HepG2 (cell line): ENCODE data around the gene ZNF425. TPM values are rescaled to one million over a fixed set of nuclear protein-coding genes. Genes with fewer than 3 reads are reported as not detected.

Source experiments
- AKAP8 ChIP-seq: sonication (generic); formaldehyde crosslinking; IDR thresholded peaks from 2 replicates; pipeline ENCODE4 v1.5.1; 2020; ENCODE audit warnings: mild to moderate bottlenecking, missing genetic modification reagents
- EEA1 ChIP-seq: sonication (generic); formaldehyde crosslinking; IDR thresholded peaks from 2 replicates; pipeline ENCODE4 v1.5.1; 2020; ENCODE audit warnings: mild to moderate bottlenecking, missing genetic modification reagents, borderline replicate concordance
- FOSL1 ChIP-seq: sonication (generic); formaldehyde crosslinking; IDR thresholded peaks from 2 replicates; pipeline ENCODE4 v1.9.0; 2021; ENCODE audit warnings: missing genetic modification reagents, borderline replicate concordance
- HOXD1 ChIP-seq: sonication (generic); formaldehyde crosslinking; IDR thresholded peaks from 2 replicates; pipeline ENCODE4 v1.5.0; 2020; ENCODE audit warnings: missing genetic modification reagents
- KAT2B ChIP-seq: fragments of 150-350 bp; IDR thresholded peaks from 2 replicates; pipeline ENCODE4 v1.6.1; 2014; ENCODE audit warnings: low read depth, low read length, borderline replicate concordance
- KLF9 ChIP-seq: IDR thresholded peaks from 2 replicates; pipeline ENCODE4 v1.6.1; 2016; ENCODE audit warnings: low read depth
- PPARG ChIP-seq: conservative IDR thresholded peaks from 2 replicates; pipeline ENCODE4 v1.6.1; 2016; ENCODE audit warnings: missing biosample characterization, missing genetic modification reagents
- SNAPC2 ChIP-seq: sonication (generic); formaldehyde crosslinking; IDR thresholded peaks from 2 replicates; pipeline ENCODE4 v1.8.1; 2022; ENCODE audit warnings: mild to moderate bottlenecking, missing genetic modification reagents
- STAT5B ChIP-seq: sonication (generic); formaldehyde crosslinking; IDR thresholded peaks from 2 replicates; pipeline ENCODE4 v1.4.0; 2020; ENCODE audit warnings: missing genetic modification reagents
- ZNF124 ChIP-seq: sonication (generic); formaldehyde crosslinking; IDR thresholded peaks from 2 replicates; pipeline ENCODE4 v1.4.0; 2020; ENCODE audit warnings: missing genetic modification reagents
- ZNF143 ChIP-seq: sonication (generic); formaldehyde crosslinking; IDR thresholded peaks from 2 replicates; pipeline ENCODE4 v1.4.0; 2020; ENCODE audit warnings: missing genetic modification reagents
- ZNF589 ChIP-seq: sonication (generic); formaldehyde crosslinking; conservative IDR thresholded peaks from 2 replicates; pipeline ENCODE4 v1.8.0; 2022; ENCODE audit warnings: mild to moderate bottlenecking, moderate library complexity, missing genetic modification reagents
- ZNF678 ChIP-seq: sonication (generic); formaldehyde crosslinking; IDR thresholded peaks from 2 replicates; pipeline ENCODE4 v1.4.0; 2020; ENCODE audit warnings: mild to moderate bottlenecking, missing genetic modification reagents
- polyA plus RNA-seq, 8 experiments: library from polyadenylated mRNA; depleted of rRNA in 3 of 8; stranded (reverse) in 7 of 8; unstranded in 1 of 8; fragments of >200 nt; fragmentation: Illumina TruSeq in 4 of 8; extraction: Trizol in 4 of 8; gene quantifications; 2 replicates each; pipeline versions ENCODE4 v1.2.1 to v1.2.3, GENCODE V29; 2011 to 2016; ENCODE audit warnings: low read depth in 4 of 8, missing spikeins in 1 of 8, mixed read lengths in 1 of 8; ENCODE audit not compliant: insufficient read depth in 1 of 8
- total RNA-seq, 5 experiments: library from RNA; depleted of rRNA; stranded (reverse); fragments of >200 nt; fragmentation: Illumina TruSeq; extraction: Trizol; gene quantifications; 2 replicates each; pipeline ENCODE4 v1.2.3, GENCODE V29; 2016; ENCODE audit warnings: low read depth in 1 of 5
- TF ChIP-seq, protein P1 (sequence below): sonication (generic); formaldehyde crosslinking; IDR thresholded peaks from 2 replicates; pipeline ENCODE4 v1.4.0; 2020; ENCODE audit warnings: mild to moderate bottlenecking, missing genetic modification reagents
- TF ChIP-seq, protein P2 (sequence below): sonication (generic); formaldehyde crosslinking; IDR thresholded peaks from 2 replicates; pipeline ENCODE4 v1.5.0; 2020; ENCODE audit warnings: missing genetic modification reagents, mild to moderate bottlenecking, borderline replicate concordance
- TF ChIP-seq, protein P3 (sequence below): sonication (generic); formaldehyde crosslinking; IDR thresholded peaks from 2 replicates; pipeline ENCODE4 v1.5.1; 2020; ENCODE audit warnings: mild to moderate bottlenecking, missing genetic modification reagents, moderate library complexity
- TF ChIP-seq, protein P4 (sequence below): sonication (generic); formaldehyde crosslinking; IDR thresholded peaks from 2 replicates; pipeline ENCODE4 v1.9.0; 2021; ENCODE audit warnings: missing genetic modification reagents, borderline replicate concordance
- TF ChIP-seq, protein P5 (sequence below): sonication (generic); formaldehyde crosslinking; IDR thresholded peaks from 2 replicates; pipeline ENCODE4 v1.4.0; 2020; ENCODE audit warnings: missing genetic modification reagents

ZNF425 gene
- total and polyA plus RNA-seq, 2 of the 13 experiments (the other 11 are each of a cell fraction or from before 2014, with no cell fraction given): 0.51 to 1.1 TPM

DNA sequence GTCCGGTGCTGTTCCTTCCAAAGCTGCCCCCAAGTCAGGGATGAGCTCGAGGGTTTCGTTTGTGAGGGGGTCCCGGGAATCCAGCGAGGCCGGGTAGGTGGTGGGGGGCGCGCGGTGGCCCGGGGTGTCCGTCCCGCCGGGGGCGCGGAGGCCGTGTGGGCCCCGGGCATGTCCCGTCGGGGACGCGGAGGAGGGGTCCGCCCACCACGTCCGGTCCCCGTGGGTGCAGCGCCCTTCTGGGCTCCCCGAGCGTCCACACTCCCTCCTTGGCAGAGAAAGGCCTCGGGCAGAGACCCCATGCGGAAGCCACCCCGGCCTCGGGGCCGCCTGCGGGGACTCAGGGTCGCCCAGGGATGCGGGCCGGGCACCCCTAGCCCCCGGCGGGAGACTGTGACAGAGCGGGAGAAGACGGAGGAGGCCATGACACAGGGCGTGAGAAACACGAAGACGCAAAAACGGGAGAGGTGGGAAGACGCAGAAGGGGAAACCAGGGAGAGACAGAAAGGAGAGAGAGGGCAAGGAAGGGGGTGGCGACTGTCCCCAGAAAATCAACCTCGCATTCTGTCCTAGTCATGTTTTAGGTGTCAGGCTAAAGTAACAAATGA is 640 bp upstream of the ZNF425 start (continued):
- no peak for TF ChIP-seq AKAP8 (CRISPR knock-in tag)
- TF ChIP-seq, protein P1, sequence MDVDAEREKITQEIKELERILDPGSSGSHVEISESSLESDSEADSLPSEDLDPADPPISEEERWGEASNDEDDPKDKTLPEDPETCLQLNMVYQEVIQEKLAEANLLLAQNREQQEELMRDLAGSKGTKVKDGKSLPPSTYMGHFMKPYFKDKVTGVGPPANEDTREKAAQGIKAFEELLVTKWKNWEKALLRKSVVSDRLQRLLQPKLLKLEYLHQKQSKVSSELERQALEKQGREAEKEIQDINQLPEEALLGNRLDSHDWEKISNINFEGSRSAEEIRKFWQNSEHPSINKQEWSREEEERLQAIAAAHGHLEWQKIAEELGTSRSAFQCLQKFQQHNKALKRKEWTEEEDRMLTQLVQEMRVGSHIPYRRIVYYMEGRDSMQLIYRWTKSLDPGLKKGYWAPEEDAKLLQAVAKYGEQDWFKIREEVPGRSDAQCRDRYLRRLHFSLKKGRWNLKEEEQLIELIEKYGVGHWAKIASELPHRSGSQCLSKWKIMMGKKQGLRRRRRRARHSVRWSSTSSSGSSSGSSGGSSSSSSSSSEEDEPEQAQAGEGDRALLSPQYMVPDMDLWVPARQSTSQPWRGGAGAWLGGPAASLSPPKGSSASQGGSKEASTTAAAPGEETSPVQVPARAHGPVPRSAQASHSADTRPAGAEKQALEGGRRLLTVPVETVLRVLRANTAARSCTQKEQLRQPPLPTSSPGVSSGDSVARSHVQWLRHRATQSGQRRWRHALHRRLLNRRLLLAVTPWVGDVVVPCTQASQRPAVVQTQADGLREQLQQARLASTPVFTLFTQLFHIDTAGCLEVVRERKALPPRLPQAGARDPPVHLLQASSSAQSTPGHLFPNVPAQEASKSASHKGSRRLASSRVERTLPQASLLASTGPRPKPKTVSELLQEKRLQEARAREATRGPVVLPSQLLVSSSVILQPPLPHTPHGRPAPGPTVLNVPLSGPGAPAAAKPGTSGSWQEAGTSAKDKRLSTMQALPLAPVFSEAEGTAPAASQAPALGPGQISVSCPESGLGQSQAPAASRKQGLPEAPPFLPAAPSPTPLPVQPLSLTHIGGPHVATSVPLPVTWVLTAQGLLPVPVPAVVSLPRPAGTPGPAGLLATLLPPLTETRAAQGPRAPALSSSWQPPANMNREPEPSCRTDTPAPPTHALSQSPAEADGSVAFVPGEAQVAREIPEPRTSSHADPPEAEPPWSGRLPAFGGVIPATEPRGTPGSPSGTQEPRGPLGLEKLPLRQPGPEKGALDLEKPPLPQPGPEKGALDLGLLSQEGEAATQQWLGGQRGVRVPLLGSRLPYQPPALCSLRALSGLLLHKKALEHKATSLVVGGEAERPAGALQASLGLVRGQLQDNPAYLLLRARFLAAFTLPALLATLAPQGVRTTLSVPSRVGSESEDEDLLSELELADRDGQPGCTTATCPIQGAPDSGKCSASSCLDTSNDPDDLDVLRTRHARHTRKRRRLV (CRISPR knock-in tag): no peak
- TF ChIP-seq, protein P2, sequence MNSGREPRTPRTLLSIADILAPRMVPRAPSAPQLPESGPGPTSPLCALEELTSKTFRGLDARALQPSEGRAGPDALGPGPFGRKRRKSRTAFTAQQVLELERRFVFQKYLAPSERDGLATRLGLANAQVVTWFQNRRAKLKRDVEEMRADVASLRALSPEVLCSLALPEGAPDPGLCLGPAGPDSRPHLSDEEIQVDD (CRISPR knock-in tag): no peak
- no peak for TF ChIP-seq FOSL1 (CRISPR knock-in tag)
- TF ChIP-seq ZNF143: no peak
- no peak for TF ChIP-seq KAT2B
- TF ChIP-seq PPARG: no peak
- TF ChIP-seq, protein P3, sequence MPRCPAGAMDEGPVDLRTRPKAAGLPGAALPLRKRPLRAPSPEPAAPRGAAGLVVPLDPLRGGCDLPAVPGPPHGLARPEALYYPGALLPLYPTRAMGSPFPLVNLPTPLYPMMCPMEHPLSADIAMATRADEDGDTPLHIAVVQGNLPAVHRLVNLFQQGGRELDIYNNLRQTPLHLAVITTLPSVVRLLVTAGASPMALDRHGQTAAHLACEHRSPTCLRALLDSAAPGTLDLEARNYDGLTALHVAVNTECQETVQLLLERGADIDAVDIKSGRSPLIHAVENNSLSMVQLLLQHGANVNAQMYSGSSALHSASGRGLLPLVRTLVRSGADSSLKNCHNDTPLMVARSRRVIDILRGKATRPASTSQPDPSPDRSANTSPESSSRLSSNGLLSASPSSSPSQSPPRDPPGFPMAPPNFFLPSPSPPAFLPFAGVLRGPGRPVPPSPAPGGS (CRISPR knock-in tag): no peak
- TF ChIP-seq, protein P4, sequence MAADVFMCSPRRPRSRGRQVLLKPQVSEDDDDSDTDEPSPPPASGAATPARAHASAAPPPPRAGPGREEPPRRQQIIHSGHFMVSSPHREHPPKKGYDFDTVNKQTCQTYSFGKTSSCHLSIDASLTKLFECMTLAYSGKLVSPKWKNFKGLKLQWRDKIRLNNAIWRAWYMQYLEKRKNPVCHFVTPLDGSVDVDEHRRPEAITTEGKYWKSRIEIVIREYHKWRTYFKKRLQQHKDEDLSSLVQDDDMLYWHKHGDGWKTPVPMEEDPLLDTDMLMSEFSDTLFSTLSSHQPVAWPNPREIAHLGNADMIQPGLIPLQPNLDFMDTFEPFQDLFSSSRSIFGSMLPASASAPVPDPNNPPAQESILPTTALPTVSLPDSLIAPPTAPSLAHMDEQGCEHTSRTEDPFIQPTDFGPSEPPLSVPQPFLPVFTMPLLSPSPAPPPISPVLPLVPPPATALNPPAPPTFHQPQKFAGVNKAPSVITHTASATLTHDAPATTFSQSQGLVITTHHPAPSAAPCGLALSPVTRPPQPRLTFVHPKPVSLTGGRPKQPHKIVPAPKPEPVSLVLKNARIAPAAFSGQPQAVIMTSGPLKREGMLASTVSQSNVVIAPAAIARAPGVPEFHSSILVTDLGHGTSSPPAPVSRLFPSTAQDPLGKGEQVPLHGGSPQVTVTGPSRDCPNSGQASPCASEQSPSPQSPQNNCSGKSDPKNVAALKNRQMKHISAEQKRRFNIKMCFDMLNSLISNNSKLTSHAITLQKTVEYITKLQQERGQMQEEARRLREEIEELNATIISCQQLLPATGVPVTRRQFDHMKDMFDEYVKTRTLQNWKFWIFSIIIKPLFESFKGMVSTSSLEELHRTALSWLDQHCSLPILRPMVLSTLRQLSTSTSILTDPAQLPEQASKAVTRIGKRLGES (CRISPR knock-in tag): 0 out of 2 replicates have a peak, but pooled peaks have one; percentile 24
- no peak for TF ChIP-seq STAT5B
- no peak for TF ChIP-seq ZNF124 (CRISPR knock-in tag)
- TF ChIP-seq ZNF589 (CRISPR knock-in tag): no peak
- no peak for TF ChIP-seq HOXD1 (CRISPR knock-in tag)
- 0 out of 2 replicates have a peak, but pooled peaks have one; percentile 13 for TF ChIP-seq ZNF678 (CRISPR knock-in tag)
- TF ChIP-seq, protein P5, sequence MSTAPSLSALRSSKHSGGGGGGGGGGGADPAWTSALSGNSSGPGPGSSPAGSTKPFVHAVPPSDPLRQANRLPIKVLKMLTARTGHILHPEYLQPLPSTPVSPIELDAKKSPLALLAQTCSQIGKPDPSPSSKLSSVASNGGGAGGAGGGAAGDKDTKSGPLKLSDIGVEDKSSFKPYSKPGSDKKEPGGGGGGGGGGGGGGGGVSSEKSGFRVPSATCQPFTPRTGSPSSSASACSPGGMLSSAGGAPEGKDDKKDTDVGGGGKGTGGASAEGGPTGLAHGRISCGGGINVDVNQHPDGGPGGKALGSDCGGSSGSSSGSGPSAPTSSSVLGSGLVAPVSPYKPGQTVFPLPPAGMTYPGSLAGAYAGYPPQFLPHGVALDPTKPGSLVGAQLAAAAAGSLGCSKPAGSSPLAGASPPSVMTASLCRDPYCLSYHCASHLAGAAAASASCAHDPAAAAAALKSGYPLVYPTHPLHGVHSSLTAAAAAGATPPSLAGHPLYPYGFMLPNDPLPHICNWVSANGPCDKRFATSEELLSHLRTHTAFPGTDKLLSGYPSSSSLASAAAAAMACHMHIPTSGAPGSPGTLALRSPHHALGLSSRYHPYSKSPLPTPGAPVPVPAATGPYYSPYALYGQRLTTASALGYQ: no peak
- TF ChIP-seq EEA1: no peak; the same call in 1 of the 2 replicates
- no peak for TF ChIP-seq KLF9 (CRISPR knock-in tag)
- TF ChIP-seq SNAPC2 (CRISPR knock-in tag): no peak
